Epithelial cell of esophagus (primary cell): ENCODE measurements around the gene RBPMS2.
A peak's percentile ranks its signal among the peaks of the same experiment; 100 is the strongest.
"Not testable (repeated sequence)": the region's sequence is repeated elsewhere in the genome, so short reads cannot be mapped to it uniquely, and the experiment has no call there.

Experiments used
- DNase-seq: peaks from one replicate; pipeline ENCODE4 v3.0.0; 2010; ENCODE audit warnings: low read depth
- H3K4me3 ChIP-seq: 2 replicates; pipeline ENCODE4 v1.5.1; 2011; ENCODE audit warnings: mild to moderate bottlenecking, low read length, control low read depth
- CTCF ChIP-seq: IDR thresholded peaks from 2 replicates; pipeline ENCODE4 v1.5.1; 2011; ENCODE audit warnings: low read depth, mild to moderate bottlenecking, low read length, control low read depth, inconsistent platforms; ENCODE audit not compliant: insufficient read depth; ENCODE audit errors: missing control alignments

Gene RBPMS2

GRCh38 chr15:64746921-64747320 lies 28.5 kb downstream of the RBPMS2 start:
- DNase-seq = no peak
- H3K4me3 ChIP-seq = no peak overlapping the region
- no peak for TF ChIP-seq CTCF

GRCh38 chr15:64746356-64746755 lies 29.0 kb downstream of the RBPMS2 start:
- DNase-seq = no peak
- no peak overlapping the region for H3K4me3 ChIP-seq
- no peak for TF ChIP-seq CTCF

GRCh38 chr15:64743691-64744090 lies 31.7 kb downstream of the RBPMS2 start:
- no peak for DNase-seq
- H3K4me3 ChIP-seq = no peak overlapping the region
- TF ChIP-seq CTCF = no peak

GRCh38 chr15:64742921-64743320 lies 32.5 kb downstream of the RBPMS2 start:
- TF ChIP-seq CTCF = no peak
- DNase-seq = no peak
- H3K4me3 ChIP-seq = no peak overlapping the region

GRCh38 chr15:64742385-64742784 lies 33.0 kb downstream of the RBPMS2 start:
- TF ChIP-seq CTCF = no peak
- H3K4me3 ChIP-seq = no peak overlapping the region
- DNase-seq = no peak

GRCh38 chr15:64741708-64742107 lies 33.7 kb downstream of the RBPMS2 start:
- not testable (repeated sequence) for H3K4me3 ChIP-seq, DNase-seq

- TF ChIP-seq CTCF = peak; percentile 30
- DNase-seq = peak; percentile 55
- H3K4me3 ChIP-seq = no peak overlapping the region
These were observed 34.8 kb downstream of the RBPMS2 start for GRCh38 chr15:64740311-64741170.
